ENCODE data around the gene HDAC4. TPM values are rescaled to one million over a fixed set of nuclear protein-coding genes. Genes with fewer than 3 reads are reported as not detected.

HDAC4 gene
- total RNA-seq, 1 experiment from 2014 or later: 16.0 TPM

GRCh38 chr2:239129147-239129920, 271.5 kb downstream of the HDAC4 start:
- no peak for DNase-seq (ENCODE audit: low spot score)

GRCh38 chr2:239128706-239129105, 272.1 kb downstream of the HDAC4 start:
- no peak for DNase-seq (ENCODE audit: low spot score)

GRCh38 chr2:239127513-239127912, 273.3 kb downstream of the HDAC4 start:
- DNase-seq (ENCODE audit: low spot score): no peak

- no peak for DNase-seq (ENCODE audit: low spot score)
Measured at GRCh38 chr2:239125726-239126675, 274.8 kb downstream of the HDAC4 start.

- no peak for DNase-seq (ENCODE audit: low spot score)
Measured at GRCh38 chr2:239124152-239124899, 276.5 kb downstream of the HDAC4 start.

- DNase-seq (ENCODE audit: low spot score): no peak
Measured at GRCh38 chr2:239122421-239123110, 278.3 kb downstream of the HDAC4 start.

- no peak for DNase-seq (ENCODE audit: low spot score)
Measured at GRCh38 chr2:239121600-239122012, 279.2 kb downstream of the HDAC4 start.

GRCh38 chr2:239120664-239121063, 280.2 kb downstream of the HDAC4 start:
- DNase-seq (ENCODE audit: low spot score): no peak

- no peak for DNase-seq (ENCODE audit: low spot score)
Measured at GRCh38 chr2:239119346-239120126, 281.3 kb downstream of the HDAC4 start.

- DNase-seq (ENCODE audit: low spot score): no peak
Measured at GRCh38 chr2:239118675-239119211, 282.1 kb downstream of the HDAC4 start.

GRCh38 chr2:239118264-239118663, 282.6 kb downstream of the HDAC4 start:
- no peak for DNase-seq (ENCODE audit: low spot score)

GRCh38 chr2:239117831-239118230, 283.0 kb downstream of the HDAC4 start:
- DNase-seq (ENCODE audit: low spot score): no peak

- DNase-seq (ENCODE audit: low spot score): no peak
Measured at GRCh38 chr2:239116456-239117246, 284.2 kb downstream of the HDAC4 start.

GRCh38 chr2:239115616-239116015, 285.2 kb downstream of the HDAC4 start:
- DNase-seq (ENCODE audit: low spot score): no peak

- DNase-seq (ENCODE audit: low spot score): no peak
Measured at GRCh38 chr2:239114616-239115265, 286.1 kb downstream of the HDAC4 start.

GRCh38 chr2:239114119-239114581, 286.7 kb downstream of the HDAC4 start:
- DNase-seq (ENCODE audit: low spot score): no peak

- no peak for DNase-seq (ENCODE audit: low spot score)
Measured at GRCh38 chr2:239113615-239114014, 287.2 kb downstream of the HDAC4 start.

- peak; percentile 1 for DNase-seq (ENCODE audit: low spot score)
Measured at GRCh38 chr2:239113171-239113570, 287.6 kb downstream of the HDAC4 start.

Data from HT-29 (cell line).